C4-2B (cell line): ENCODE results near the gene SLITRK3.

Experiments
- CTCF ChIP-seq: fragments of 450-650 bp; conservative IDR thresholded peaks from 2 replicates; pipeline ENCODE4 v1.5.1; 2017; ENCODE audit warnings: mild to moderate bottlenecking
- ZFX ChIP-seq: fragments of 450-650 bp; IDR thresholded peaks from 2 replicates; pipeline ENCODE4 v1.6.1; 2017

- TF ChIP-seq CTCF, result no peak
- no peak for TF ChIP-seq ZFX
These were observed at the start of gene SLITRK3 for GRCh38 chr3:165195640-165196576.
